HG02588 (cell line): ENCODE measurements around the gene WWC2.

ENCODE experiments used
- ATAC-seq: cut with Tn5 transposase; IDR thresholded peaks from one replicate; pipeline ENCODE4 v1.9.1; 2021; ENCODE audit warnings: mild to moderate bottlenecking, moderate library complexity; ENCODE audit not compliant: unreplicated experiment

The WWC2 gene

DNA sequence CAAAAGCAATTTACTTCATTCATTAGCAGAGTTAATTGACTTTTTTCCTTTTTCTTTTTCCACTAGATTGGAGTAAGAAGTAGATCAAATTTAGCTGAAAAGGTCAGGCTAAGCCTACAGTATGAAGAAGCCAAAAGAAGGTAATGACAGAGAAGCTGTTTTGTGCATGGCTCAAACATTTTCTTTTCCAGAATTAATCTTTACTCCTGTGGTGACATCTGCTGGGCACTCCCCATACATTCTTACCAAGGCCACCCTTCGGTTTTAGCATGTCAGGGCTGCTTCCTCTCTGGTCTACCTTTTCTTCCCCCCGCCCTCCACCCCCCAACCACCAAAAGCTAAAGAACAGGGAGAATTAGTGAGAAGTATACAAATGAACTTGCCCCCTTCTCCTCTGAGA, 150.8 kb downstream of the WWC2 start:
- ATAC-seq = no peak

DNA sequence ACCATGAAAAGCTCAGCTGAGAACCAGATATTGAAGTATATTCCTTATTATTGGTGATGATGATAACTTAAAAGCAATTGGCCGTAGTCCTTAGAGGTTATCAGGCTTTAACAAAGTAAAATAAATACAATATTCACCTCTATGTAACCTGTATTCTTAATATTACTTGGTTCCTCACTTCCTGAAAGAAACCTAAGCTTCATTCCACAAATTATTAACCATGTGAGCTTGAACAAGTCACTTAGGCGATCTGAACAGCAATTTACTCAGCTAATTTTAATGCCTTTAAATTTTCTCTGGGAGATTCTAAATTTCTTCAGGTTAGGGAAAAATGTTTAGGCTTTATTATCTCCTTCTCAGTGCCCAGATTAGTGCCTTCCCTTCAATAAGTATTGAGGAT, 151.8 kb downstream of the WWC2 start:
- ATAC-seq = no peak

DNA sequence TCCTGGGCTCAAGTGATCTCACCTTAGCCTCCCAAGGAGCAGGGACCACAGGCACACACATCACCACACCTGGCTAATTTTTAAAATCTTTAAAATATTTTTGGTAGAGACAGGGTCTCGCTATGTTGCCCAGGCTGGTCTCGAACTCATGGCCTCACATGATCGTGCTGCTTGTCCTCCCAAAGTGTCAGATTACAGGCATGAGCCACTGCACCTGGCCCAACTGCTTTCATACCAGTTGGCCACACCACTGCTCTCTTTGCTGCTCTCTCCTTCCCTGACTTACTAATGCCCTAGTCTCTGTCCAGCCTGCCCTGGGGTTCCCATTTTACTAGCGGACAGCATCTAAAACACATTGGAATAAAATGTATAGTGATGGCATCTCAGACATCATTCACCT, 153.9 kb downstream of the WWC2 start:
- no peak for ATAC-seq

DNA sequence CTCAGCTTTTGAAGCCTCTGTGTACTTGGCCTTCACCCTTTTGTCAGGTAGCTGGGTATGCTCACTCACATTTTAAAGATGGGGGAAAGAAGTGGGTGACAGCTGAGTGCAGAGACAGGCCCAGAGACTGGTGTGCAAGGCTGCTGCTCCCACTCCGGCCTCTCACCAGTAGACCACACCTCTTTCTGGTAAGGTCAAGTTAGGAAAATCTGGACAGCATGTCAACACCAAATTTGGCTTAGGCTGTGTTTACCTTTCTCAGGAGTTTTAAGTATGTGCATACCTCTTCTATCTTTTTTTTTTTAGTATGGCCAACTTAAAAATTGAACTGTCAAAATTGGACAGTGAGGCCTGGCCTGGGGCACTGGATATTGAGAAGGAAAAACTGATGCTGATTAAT, 154.4 kb downstream of the WWC2 start:
- ATAC-seq = no peak

DNA sequence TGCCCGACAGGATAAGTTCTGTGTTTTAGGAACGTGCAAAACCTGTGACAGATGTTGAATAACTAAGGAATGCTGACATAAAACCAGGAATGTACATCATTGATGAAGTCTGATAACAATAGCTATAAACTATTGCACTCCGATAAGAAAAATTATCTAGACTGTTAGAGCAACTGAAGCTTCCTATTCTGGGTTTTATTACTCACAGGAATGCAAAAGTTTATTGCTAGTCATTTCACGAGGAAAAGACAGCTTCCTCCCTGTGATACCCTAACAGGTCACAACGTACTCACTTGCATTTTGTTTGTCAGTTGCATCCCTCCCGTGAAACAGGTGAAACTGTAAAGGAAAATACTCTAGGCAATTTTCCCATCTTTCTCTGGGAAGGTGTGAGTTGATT, 155.1 kb downstream of the WWC2 start:
- no peak for ATAC-seq

DNA sequence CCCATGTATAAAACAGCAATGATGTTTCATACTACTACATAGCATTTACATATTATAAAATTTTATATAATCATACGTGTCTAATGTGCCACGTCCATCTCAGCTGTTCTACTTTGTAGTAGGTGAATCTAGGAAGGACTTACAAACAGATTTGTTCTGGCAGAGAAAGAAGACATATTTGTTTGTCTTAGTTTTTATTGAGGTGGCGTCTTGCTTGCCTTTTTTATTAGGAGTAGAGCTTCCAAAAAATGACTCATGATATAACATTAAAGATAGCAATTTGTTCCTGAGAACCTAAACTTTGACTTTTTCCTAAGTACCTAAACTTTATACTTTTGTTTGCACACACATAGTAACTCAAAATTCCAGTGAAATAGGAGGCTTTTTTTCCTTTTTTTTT, 156.4 kb downstream of the WWC2 start:
- ATAC-seq = no peak

DNA sequence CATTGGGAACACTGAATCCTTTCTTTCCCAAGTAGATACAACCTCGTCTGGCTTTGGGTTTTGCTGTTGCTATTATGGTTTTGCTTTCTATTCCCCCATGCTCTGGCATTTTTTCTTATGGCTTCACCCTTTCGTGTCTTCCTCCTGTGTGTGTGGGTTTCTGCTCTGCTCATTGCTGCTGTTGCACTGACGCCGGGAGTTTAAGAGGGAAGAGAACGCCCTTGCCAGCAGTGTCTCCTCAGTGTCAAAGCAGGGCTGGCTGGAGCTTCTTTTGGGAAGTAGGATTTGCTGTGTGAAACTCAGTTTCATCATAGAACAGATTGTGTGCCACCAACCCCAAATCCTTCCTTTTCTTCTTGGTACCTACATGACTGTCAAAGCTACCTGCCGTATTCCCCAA, 157.3 kb downstream of the WWC2 start:
- no peak for ATAC-seq

DNA sequence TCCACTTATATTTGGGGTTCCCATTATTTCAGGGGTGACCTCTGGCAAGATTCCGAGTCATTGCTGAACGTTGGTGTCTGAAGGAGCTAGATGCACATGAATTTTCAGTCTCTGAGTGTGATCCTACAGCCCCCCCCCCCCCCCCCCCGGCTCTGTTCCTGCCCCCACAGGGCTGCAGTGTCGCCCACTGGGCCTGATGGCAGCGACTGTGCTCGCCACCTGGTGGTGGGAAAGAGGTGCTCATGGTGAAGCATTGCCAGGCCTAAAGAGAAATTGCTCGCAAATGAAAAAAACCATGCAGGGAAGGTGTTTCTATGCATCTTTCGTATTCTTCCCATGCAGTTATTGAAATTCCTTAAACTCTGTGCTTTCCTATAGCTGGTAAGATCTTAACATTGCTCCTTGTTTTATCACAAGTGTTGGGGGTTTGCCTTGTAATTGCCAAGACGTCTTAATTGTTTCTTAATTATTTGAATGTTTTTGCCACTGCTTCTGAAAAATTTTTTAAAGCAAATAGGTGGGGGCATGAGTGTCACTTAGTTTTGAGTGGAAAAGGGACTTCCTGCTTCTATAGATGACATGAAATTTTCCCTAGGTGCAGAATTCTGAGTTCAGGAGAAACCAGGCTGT, 157.8 kb downstream of the WWC2 start:
- no peak for ATAC-seq

DNA sequence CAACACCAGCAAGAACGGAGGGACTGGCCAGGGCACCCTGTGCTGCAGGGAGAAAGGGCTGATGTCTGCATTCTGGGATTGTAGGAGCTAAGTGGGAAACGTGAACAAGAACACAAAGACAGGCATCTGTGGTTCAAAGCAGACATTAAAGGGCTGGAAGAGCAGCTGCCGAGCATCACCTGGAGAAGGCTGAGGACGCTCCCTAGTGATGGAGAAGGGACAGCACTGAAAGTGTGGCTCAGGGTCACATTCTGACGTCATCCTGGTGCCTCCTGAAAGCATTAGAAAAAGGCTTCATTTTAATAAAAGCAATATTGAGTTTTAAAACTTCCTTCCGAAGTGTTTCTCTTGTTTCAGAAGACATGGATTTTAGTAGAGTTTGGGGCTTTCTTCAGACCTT, 158.8 kb downstream of the WWC2 start:
- no peak for ATAC-seq

DNA sequence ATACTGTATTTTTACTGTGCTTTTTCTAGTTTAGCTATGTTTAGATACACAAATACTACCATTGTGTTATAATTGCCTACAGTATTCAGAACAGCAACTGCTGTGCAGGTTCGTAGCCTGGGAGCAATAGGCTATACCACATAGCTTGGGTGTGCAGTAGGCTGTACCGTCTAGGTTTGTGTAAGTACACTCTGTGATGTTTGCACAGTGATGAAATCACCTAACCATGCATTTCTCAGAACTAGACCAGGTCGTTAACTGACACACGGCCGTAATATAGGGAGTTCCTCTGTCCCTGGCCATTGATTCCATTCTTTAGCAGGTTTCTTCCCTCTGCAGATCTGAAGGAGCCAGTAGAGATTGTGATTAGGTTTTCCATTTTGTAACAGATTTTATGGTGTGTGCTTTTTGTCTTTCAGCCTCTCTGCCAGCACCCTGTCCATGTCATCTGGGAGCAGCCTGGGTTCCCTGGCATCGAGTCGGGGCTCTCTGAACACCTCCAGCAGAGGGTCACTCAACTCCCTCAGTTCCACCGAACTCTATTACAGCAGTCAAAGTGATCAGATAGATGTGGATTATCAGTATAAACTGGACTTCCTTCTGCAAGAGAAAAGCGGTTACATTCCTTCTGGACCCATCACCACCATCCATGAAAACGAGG, 161.6 kb downstream of the WWC2 start:
- ATAC-seq = no peak

DNA sequence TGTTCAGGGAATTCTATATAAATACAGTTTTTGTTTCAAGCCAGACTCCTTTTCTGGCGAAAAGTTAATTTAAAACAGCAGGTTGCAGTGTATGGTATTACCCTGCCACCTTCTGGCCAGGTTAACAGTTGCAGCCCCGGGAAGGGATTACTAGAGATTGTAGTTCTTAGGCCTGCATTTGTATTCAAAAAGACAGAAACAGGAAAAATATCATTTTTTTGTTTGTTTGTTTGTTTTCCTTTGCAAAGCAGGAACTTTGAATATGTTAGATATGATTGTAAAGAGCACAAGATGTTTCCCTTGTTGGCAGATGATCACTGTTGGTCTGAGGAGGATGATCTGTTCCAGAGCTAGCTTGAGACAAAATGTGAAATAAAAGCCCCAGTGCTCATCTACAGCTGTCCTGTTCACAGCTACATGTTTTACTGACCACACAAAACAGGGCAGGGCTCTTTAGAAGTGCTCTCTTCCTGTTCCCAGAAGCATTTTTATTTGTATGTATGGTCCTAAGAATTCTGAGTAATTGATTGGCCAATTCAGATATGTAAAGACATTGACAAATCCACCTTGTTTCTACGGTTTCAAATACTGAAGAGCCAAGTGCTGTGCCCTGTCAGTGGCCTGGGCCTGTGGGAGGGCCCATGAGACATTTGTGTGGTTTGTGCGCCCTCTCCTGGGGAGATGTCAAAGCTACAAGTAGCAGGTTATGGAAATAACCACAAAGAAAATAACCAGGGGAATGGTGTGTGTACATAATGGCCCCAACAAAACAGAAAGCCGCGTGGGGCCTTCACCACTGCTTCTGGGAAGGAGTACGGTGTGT, 163.1 kb downstream of the WWC2 start:
- peak; percentile 93 for ATAC-seq

DNA sequence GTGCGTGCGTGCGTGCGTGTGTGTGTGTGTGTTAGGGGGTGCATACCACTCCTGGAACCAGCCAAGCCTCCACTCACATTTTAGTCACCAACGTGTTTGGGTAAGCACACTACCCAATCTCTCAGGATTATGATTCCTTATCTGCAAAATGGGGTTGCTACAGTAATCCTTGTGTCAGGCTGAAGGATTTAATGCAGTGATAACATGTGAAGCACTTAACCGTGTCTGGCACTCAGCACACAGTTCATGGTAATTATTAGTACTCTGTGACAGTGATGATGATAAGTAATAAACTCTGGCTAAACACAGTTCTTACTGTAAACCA, 163.7 kb downstream of the WWC2 start:
- no peak for ATAC-seq

DNA sequence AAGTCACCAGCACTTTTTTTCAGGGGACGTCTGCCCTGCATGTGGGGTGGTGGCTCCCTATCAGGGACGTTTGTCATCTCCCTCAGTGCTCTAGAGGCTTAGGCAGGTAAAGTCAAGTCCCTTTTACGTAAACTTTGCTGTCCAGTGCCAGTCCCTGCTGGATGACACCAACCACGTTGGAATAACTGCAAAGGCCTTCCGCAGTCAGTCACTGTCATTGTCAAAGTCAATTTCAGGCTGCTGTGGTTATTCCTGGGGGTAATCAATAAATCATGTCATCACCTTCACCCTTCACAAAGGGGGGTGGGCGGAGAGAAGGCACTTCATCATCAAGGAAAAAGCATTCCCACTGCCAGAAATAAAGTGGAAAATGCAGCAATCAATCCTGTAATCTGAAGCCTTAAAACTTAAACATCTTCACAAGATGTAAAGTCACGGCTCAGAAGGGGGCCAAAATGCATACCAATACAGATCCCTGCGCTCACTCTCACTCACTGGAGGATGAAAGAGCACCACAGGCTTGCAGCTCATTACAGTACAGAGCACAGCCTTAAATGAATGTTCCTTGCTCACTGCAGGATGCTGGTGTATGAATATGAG, 164.8 kb downstream of the WWC2 start:
- ATAC-seq = no peak

DNA sequence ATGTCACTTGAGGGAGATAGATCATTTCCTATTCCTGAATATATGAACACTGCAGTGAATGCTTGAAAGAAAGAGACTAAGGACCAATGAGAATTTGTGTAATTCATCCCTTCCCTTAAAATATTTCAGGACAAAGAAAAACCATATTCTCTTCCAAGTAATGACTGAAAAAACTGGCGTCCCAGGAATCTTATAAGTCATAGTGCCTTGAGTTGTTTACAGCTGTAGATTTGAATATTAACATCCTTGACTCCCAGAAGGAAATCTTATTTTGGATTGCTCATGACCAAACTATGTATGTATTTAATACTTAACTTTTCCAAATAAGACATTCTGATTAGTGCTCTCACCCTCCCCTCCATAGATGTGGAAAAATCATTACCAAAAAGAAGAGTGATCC, 165.6 kb downstream of the WWC2 start:
- no peak for ATAC-seq

DNA sequence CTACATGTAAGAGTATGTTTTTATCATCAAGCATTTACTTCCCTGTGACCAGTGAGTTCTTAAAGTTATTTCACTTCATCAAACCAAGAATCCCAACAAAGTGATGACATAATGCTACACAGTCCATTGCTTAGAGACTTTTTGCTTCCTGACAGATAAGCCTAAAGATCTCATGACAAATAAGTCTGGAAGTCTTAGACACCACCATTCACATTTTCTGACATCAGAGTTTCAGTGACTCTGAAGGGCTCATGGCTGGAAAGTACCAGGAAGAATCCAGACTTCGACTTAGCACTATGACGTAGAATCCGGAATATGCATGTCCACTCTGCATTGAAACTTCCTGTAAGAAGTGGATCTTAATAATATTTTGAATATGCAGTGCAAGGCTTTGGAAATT, 167.3 kb downstream of the WWC2 start:
- ATAC-seq = no peak

DNA sequence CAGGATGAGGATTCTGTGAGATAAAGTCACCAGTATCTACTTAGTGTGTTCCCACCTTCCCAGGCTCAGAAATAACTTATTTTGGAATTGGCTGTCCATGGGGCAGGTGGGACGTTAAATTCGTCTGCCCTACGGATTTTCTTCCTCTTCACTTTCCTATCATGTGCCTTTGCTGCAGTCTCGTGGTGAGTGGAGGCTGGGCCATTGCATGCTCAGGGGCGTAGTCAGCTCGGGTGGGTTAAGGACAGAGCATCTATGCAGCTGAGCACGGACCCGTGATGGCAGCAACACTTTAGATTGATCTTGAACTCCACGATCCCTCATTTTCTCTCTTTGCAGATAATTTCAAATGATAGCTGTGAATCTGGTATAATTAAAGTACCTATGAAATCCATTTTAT, 169.5 kb downstream of the WWC2 start:
- ATAC-seq = no peak

DNA sequence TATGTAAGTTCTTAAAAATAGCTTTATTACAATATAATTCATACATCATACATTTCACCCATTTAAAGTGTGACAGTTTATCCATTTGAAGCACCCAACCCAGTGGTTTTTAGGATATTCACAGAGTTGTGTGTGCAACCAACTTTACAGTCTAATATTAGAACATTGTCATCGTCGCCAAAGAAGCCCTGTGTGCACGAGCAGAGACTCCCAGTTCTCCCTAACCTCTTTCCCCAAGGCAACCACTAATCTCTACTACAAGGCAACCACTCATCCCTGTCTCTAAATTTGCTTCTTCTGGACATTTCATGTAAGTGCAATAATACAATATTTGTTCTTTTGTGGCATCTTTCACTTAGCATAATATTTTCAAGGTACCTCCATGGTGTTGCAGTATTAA, 173.3 kb downstream of the WWC2 start:
- no peak for ATAC-seq

DNA sequence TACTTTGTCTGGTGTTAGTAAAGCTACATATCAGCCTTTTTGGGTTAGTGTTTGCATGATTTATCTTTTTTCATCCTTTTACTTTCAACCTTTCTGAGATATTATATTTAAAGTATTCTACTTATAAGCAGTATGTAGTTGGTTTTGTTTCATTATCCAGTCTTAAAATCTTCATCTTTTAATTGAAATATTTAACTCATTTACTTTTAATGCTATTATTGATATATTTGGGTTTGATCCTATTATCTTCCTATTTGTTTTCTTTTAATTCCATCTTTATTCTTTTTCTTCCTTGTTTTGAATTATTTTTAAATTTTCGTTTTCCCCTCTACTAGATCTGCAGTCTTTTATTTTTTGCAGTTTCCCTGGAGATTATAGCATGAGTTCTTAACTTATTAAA, 177.0 kb downstream of the WWC2 start:
- ATAC-seq = no peak

DNA sequence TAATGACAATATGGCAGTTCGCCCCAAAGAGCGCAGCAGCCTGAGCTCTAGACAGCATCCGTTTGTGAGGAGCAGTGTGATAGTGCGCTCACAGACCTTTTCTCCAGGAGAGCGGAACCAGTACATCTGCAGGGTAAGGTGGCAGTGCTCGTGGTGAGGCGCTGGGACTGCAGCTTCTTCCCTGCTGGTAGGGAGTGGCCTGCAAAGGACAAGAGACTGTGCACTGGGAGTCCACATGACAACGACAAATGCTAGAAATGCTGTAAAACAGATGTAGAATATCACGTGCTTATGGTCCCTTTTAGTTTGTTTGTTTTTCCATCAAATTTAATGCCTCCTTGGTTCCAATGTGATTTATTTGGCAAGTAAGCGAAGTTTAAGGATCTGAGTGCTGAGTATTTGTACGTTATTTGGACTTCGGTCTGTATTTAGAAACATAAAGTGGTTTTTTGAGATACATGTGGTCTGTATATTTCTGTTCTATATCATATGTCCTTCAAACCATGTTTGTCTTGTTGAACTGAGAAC, 185.3 kb downstream of the WWC2 start:
- no peak for ATAC-seq

DNA sequence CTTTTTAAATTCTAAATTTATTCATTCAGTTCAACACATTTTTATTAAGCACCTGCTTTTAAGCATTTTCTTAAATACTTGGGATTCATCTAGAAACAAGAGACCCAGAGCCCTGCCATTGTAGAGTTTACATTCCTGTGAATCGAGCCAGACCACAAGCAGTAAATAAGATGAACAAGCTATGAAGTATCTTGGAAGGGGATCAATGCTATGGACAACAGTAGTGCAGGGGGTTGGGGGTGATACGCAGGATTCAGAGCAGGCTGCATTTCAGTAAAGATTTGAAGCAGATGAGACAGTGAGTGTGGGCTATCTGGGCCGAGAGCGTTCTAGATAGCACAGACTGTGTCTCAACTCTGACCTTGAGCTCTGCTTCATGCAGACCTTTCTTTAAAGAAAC, 185.9 kb downstream of the WWC2 start:
- ATAC-seq = no peak

DNA sequence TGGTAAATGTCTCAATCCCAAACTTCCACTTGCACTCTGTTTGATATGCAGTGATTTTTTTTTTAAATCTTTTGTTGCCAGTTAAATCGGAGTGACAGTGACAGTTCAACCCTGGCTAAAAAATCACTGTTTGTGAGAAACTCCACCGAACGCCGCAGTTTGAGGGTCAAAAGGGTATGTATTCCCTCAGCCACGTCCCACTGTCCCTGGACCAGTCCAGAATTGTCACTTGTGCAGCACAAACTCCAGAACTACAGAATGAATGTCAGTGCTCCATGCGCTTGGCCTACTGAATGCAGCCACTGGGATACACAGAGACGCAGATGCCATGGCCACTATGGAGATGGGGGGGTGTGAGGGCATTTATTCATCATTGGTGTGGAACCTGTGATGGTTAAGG, 186.8 kb downstream of the WWC2 start:
- no peak for ATAC-seq
